Femur (tissue), 1 donor: Measurements from ENCODE around the gene TCF7L2.

Source experiments
- DNase-seq: peaks from one replicate; pipeline ENCODE4 v3.0.0-alpha.2; 2017

TCF7L2 gene

GRCh38 chr10:113000442-113000841 is 50.4 kb downstream of the TCF7L2 start:
- no peak for DNase-seq

GRCh38 chr10:113000876-113001598 is 51.0 kb downstream of the TCF7L2 start:
- DNase-seq, result no peak

- no peak for DNase-seq
Measured at GRCh38 chr10:113001599-113002448, 51.8 kb downstream of the TCF7L2 start.

GRCh38 chr10:113002449-113002777 is 52.4 kb downstream of the TCF7L2 start:
- DNase-seq, result no peak

GRCh38 chr10:113003052-113003451 is 53.0 kb downstream of the TCF7L2 start:
- DNase-seq, result no peak

GRCh38 chr10:113004069-113004618 is 54.1 kb downstream of the TCF7L2 start:
- no peak for DNase-seq

- no peak for DNase-seq
Measured at GRCh38 chr10:113005380-113005779, 55.3 kb downstream of the TCF7L2 start.

- DNase-seq, result no peak
Measured at GRCh38 chr10:113006656-113007342, 56.8 kb downstream of the TCF7L2 start.

GRCh38 chr10:113007343-113007771 is 57.3 kb downstream of the TCF7L2 start:
- no peak for DNase-seq

- no peak for DNase-seq
Measured at GRCh38 chr10:113007821-113008220, 57.8 kb downstream of the TCF7L2 start.

- no peak for DNase-seq
Measured at GRCh38 chr10:113011592-113012374, 61.7 kb downstream of the TCF7L2 start.

- DNase-seq, result no peak
Measured at GRCh38 chr10:113015201-113015600, 65.2 kb downstream of the TCF7L2 start.

GRCh38 chr10:113017376-113017775 is 67.3 kb downstream of the TCF7L2 start:
- no peak for DNase-seq

- no peak for DNase-seq
Measured at GRCh38 chr10:113018034-113018433, 68.0 kb downstream of the TCF7L2 start.

GRCh38 chr10:113019096-113019495 is 69.0 kb downstream of the TCF7L2 start:
- DNase-seq, result no peak

GRCh38 chr10:113019692-113020474 is 69.8 kb downstream of the TCF7L2 start:
- no peak for DNase-seq

GRCh38 chr10:113020475-113020753 is 70.4 kb downstream of the TCF7L2 start:
- DNase-seq, result no peak

GRCh38 chr10:113020838-113021237 is 70.8 kb downstream of the TCF7L2 start:
- DNase-seq, result no peak

GRCh38 chr10:113021268-113022040 is 71.4 kb downstream of the TCF7L2 start:
- no peak for DNase-seq

GRCh38 chr10:113022265-113022664 is 72.2 kb downstream of the TCF7L2 start:
- no peak for DNase-seq

- no peak for DNase-seq
Measured at GRCh38 chr10:113023017-113023416, 73.0 kb downstream of the TCF7L2 start.
